Measurements from ENCODE around the gene NCCRP1.

NCCRP1 gene

GRCh38 chr19:39251081-39251480 is 54.3 kb downstream of the NCCRP1 start:
- Histone ChIP-seq H3K36me3 (ENCODE audit: insufficient read depth, low read length) (no peaks in the 10 kb centered on the region), H3K4me1 (ENCODE audit: insufficient read depth, low read length) (no peaks in the 10 kb centered on the region; the same call in 1 of the 2 replicates), H3K27ac (ENCODE audit: low read depth, low read length) (no peak overlapping the region), H3K9me3 (ENCODE audit: insufficient read depth, low read depth, low read length) (no peaks in the 10 kb centered on the region), H3K9ac (ENCODE audit: low read depth, low read length) (no peak overlapping the region), H3K27me3 (ENCODE audit: insufficient read depth, low read length) (peaks cover 68% of the 10 kb centered on the region), H3K4me3 (ENCODE audit: low read length) (no peak overlapping the region)
- 80% methylated on average over 5 of the region's 5 CpGs for WGBS

All from HUES64 (cell line).